GM12878 (cell line): ENCODE measurements around the gene TPSB2. TPM values are rescaled to one million over a fixed set of nuclear protein-coding genes. Genes with fewer than 3 reads are reported as not detected.
"Not testable (repeated sequence)": the region's sequence is repeated elsewhere in the genome, so short reads cannot be mapped to it uniquely, and the experiment has no call there.

Experiments
- ATAC-seq: fragments of 200-7000 bp; cut with Tn5 transposase; 3 replicates; pipeline ENCODE4 v1.9.1; 2020; ENCODE audit warnings: mild to moderate bottlenecking, moderate library complexity
- BruUV-seq: library from RNA; stranded (reverse); fragments of 400-500 nt; replicated peaks from 2 replicates; lab custom pipeline; 2021; lab: Mats Ljungman, UMichigan
- CTCF ChIA-PET: fragments of 300-600 bp; sonication (Branson Sonifier 250); formaldehyde crosslinking; extraction: SDS; loops from one replicate; lab custom pipeline; 2021; ENCODE audit warnings: inconsistent platforms; lab: Yijun Ruan, JAX
- POLR2A ChIA-PET: fragments of 350-600 bp; formaldehyde crosslinking; extraction: SDS; loops from one replicate; lab custom pipeline; 2021; ENCODE audit warnings: inconsistent platforms; lab: Charles Lee
- RAD21 ChIA-PET: fragments of 300-600 bp; sonication (Branson Sonifier 250); formaldehyde crosslinking; loops from one replicate; lab custom pipeline; 2023; ENCODE audit warnings: antibody characterized with exemption; ENCODE audit not compliant: unreplicated experiment; lab: Charles Lee
- SMC1A ChIA-PET: fragments of 300-600 bp; sonication (Branson Sonifier 250); formaldehyde crosslinking; loops from one replicate; lab custom pipeline; 2023; ENCODE audit not compliant: unreplicated experiment, uncharacterized antibody; lab: Charles Lee
- DNase-seq: peaks from one replicate; pipeline ENCODE4 v3.0.0-alpha.2; 2011; ENCODE audit warnings: low read depth, low spot score
- FAIRE-seq: peaks from 3 replicates; lab custom pipeline; 2011; peaks lifted over from hg19 to GRCh38; lab: Jason Lieb, UNC
- H2AFZ ChIP-seq: 2 replicates; pipeline ENCODE4 v1.6.0; 2011; ENCODE audit warnings: low read depth, low read length, control low read depth; ENCODE audit not compliant: control insufficient read depth
- H3K27ac ChIP-seq: 2 replicates; pipeline ENCODE4 v1.5.1; 2011; ENCODE audit warnings: control low read depth; ENCODE audit not compliant: control insufficient read depth, insufficient read depth
- H3K27me3 ChIP-seq, 2 experiments: replicated peaks in 1 of 2; 2 replicates each; pipeline versions ENCODE4 v1.6.0 to v1.6.1; 2011; ENCODE audit warnings: low read length in 1 of 2; ENCODE audit not compliant: control insufficient read depth in 2 of 2, insufficient read depth in 2 of 2
- H3K36me3 ChIP-seq, 2 experiments: 2 replicates each; pipeline ENCODE4 v1.5.1; 2011; ENCODE audit warnings: low read length in 1 of 2; ENCODE audit not compliant: control insufficient read depth in 2 of 2, insufficient read depth in 2 of 2
- H3K4me1 ChIP-seq: 2 replicates; pipeline ENCODE4 v1.6.1; 2011; ENCODE audit warnings: mild to moderate bottlenecking, low read length, moderate library complexity, mixed read lengths; ENCODE audit not compliant: control insufficient read depth, insufficient read depth
- H3K4me2 ChIP-seq: 2 replicates; pipeline ENCODE4 v1.6.0; 2011; ENCODE audit warnings: control low read depth; ENCODE audit not compliant: control insufficient read depth, insufficient read depth
- H3K4me3 ChIP-seq: fragments of 200-600 bp; sonication (generic); 2 replicates; pipeline ENCODE4 v1.5.1; 2016
- H3K79me2 ChIP-seq: 2 replicates; pipeline ENCODE4 v1.6.0; 2011; ENCODE audit warnings: low read length; ENCODE audit not compliant: control insufficient read depth, insufficient read depth
- H3K9ac ChIP-seq: 2 replicates; pipeline ENCODE4 v1.8.0; 2011; ENCODE audit warnings: low read length, control low read depth, mixed read lengths; ENCODE audit not compliant: control insufficient read depth, insufficient read depth
- H3K9me3 ChIP-seq: replicated peaks from 3 replicates; pipeline ENCODE4 v1.5.1; 2011; ENCODE audit warnings: mild to moderate bottlenecking, low read length; ENCODE audit not compliant: control insufficient read depth, insufficient read depth
- H4K20me1 ChIP-seq: 2 replicates; pipeline ENCODE4 v1.6.0; 2011; ENCODE audit not compliant: control insufficient read depth, insufficient read depth
- WGBS: methylation state at CpG from one replicate; pipeline ENCODE4 v1.1.6; 2016; ENCODE audit warnings: low lambda C conversion rate; ENCODE audit not compliant: insufficient replicate concordance, insufficient coverage; ENCODE audit errors: missing lambda C conversion rate; 5-methylcytosine and 5-hydroxymethylcytosine counted together
- in situ Hi-C: fragments of 300-500 bp; cut with MboI; formaldehyde crosslinking; loops from 9 replicates; pipeline ENCODE4 v1.14.3; 2018; ENCODE audit warnings: mixed read lengths
- intact Hi-C: fragments of 100-400 bp; cut with micrococcal nuclease; formaldehyde crosslinking; loops from one replicate; pipeline ENCODE4 v1.14.2; 2022; ENCODE audit not compliant: unreplicated experiment
- polyA plus RNA-seq, 11 experiments: library from polyadenylated mRNA; depleted of rRNA in 4 of 11; unstranded in 6 of 11; stranded (reverse) in 5 of 11; fragments of >200 nt; fragmentation: Nextera tagmentation in 4 of 11; fragmentation: Illumina TruSeq in 1 of 11; extraction: Ambion mirVana in 4 of 11; extraction: Trizol in 1 of 11; gene quantifications; 1 replicate in 1 of 11; 2 replicates in 10 of 11; pipeline versions ENCODE4 v1.2.1 to v1.2.3, GENCODE V29; 2011 to 2016; ENCODE audit warnings: inconsistent platforms in 2 of 11, missing spikeins in 2 of 11, low read depth in 1 of 11
- total RNA-seq, 4 experiments: library from RNA; depleted of rRNA in 3 of 4; stranded (reverse); fragments of >200 nt in 3 of 4; fragmentation: Illumina TruSeq in 1 of 4; extraction: Trizol in 1 of 4; gene quantifications; 2 replicates each; pipeline versions ENCODE4 v1.2.1 to v1.2.3, GENCODE V29; 2013 to 2021

Gene TPSB2
- total and polyA plus RNA-seq, 10 of the 15 experiments (the other 5 are each of a cell fraction or from before 2014, with no cell fraction given): not detected

- H3K27me3 ChIP-seq, H3K4me1 ChIP-seq, H3K4me2 ChIP-seq, H3K9me3 ChIP-seq, H3K27ac ChIP-seq, H3K9ac ChIP-seq, DNase-seq, FAIRE-seq, H4K20me1 ChIP-seq, ATAC-seq, H2AFZ ChIP-seq, BruUV-seq, RAD21 ChIA-PET, SMC1A ChIA-PET, POLR2A ChIA-PET, H3K4me3 ChIP-seq, CTCF ChIA-PET, H3K36me3 ChIP-seq, intact Hi-C loops, in situ Hi-C loops, H3K79me2 ChIP-seq: not testable (repeated sequence)
- 48% methylated on average over 22 of the region's 23 CpGs for WGBS
Observed at GRCh38 chr16:1256296-1256873, 26.4 kb upstream of the TPSB2 start.

- ATAC-seq, in situ Hi-C loops: not testable (repeated sequence)
- WGBS: 18% methylated on average over 20 of the region's 26 CpGs
Observed at GRCh38 chr16:1255276-1256122, 25.5 kb upstream of the TPSB2 start, which contains the start of gene TPSD1. TPSD1 (plus strand) TSS chr16:1256069; CDS start chr16:1256281, 212 bp downstream.

GRCh38 chr16:1254821-1255220 is 24.8 kb upstream of the TPSB2 start:
- H3K4me3 ChIP-seq, RAD21 ChIA-PET, H3K79me2 ChIP-seq, ATAC-seq, SMC1A ChIA-PET, H4K20me1 ChIP-seq, FAIRE-seq, intact Hi-C loops, H3K9ac ChIP-seq, H3K4me1 ChIP-seq, POLR2A ChIA-PET, CTCF ChIA-PET, in situ Hi-C loops, H3K4me2 ChIP-seq, H3K27ac ChIP-seq, H3K9me3 ChIP-seq, H3K36me3 ChIP-seq, H2AFZ ChIP-seq, BruUV-seq, DNase-seq, H3K27me3 ChIP-seq: not testable (repeated sequence)
- 40% methylated on average over 1 of the region's 3 CpGs for WGBS

More at GRCh38 chr16:1255276-1256122, 25.5 kb upstream of the TPSB2 start, which contains the start of gene TPSD1:
- H3K9me3 ChIP-seq, H3K27me3 ChIP-seq, H3K27ac ChIP-seq, H3K4me1 ChIP-seq, RAD21 ChIA-PET, SMC1A ChIA-PET, POLR2A ChIA-PET, H3K4me2 ChIP-seq, H2AFZ ChIP-seq, CTCF ChIA-PET, H3K36me3 ChIP-seq, FAIRE-seq, H3K79me2 ChIP-seq, H4K20me1 ChIP-seq, H3K9ac ChIP-seq, intact Hi-C loops, H3K4me3 ChIP-seq, DNase-seq, BruUV-seq: not testable (repeated sequence)
